Choroid plexus epithelial cell (primary cell): ENCODE results near the gene GPBP1.
"Not testable (repeated sequence)": the region's sequence is repeated elsewhere in the genome, so short reads cannot be mapped to it uniquely, and the experiment has no call there.

Source experiments
- DNase-seq: peaks from one replicate; pipeline ENCODE4 v3.0.0-alpha.2; 2010; ENCODE audit warnings: low read depth
- H3K4me3 ChIP-seq: 2 replicates; pipeline ENCODE4 v1.5.1; 2011; ENCODE audit warnings: low read depth, mild to moderate bottlenecking, control low read depth, low read length, moderate library complexity
- TF ChIP-seq, protein P1 (sequence below): conservative IDR thresholded peaks from 2 replicates; pipeline ENCODE4 v1.5.1; 2011; ENCODE audit warnings: low read depth, mild to moderate bottlenecking, control low read depth, inconsistent platforms, low read length, moderate library complexity

The GPBP1 gene

DNA sequence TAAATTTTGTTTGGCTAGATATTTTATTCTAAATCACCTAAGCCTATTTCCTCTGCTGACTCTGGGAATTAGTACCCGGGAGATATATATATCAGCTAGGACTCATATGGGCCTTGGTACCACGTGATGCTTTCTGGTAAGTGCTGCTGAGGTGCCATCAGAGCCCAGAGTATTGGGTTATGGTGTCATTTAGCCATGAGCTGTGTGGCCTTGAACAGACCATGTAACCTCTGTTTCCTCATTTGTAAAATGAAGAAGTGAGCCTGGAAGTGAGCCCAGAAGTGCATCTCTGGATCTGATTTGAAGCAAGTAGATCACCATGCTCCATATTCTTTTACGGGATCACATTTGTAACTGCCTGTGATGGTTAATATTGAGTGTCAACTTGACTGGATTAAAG is 126.1 kb downstream of the GPBP1 start:
- TF ChIP-seq, protein P1, sequence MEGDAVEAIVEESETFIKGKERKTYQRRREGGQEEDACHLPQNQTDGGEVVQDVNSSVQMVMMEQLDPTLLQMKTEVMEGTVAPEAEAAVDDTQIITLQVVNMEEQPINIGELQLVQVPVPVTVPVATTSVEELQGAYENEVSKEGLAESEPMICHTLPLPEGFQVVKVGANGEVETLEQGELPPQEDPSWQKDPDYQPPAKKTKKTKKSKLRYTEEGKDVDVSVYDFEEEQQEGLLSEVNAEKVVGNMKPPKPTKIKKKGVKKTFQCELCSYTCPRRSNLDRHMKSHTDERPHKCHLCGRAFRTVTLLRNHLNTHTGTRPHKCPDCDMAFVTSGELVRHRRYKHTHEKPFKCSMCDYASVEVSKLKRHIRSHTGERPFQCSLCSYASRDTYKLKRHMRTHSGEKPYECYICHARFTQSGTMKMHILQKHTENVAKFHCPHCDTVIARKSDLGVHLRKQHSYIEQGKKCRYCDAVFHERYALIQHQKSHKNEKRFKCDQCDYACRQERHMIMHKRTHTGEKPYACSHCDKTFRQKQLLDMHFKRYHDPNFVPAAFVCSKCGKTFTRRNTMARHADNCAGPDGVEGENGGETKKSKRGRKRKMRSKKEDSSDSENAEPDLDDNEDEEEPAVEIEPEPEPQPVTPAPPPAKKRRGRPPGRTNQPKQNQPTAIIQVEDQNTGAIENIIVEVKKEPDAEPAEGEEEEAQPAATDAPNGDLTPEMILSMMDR: no peak
- H3K4me3 ChIP-seq: no peak overlapping the region
- DNase-seq: no peak

GRCh38 chr5:57302164-57302563 is 128.3 kb downstream of the GPBP1 start:
- peak; percentile 63 for DNase-seq
- TF ChIP-seq, protein P1: no peak
- no peak overlapping the region for H3K4me3 ChIP-seq

DNA sequence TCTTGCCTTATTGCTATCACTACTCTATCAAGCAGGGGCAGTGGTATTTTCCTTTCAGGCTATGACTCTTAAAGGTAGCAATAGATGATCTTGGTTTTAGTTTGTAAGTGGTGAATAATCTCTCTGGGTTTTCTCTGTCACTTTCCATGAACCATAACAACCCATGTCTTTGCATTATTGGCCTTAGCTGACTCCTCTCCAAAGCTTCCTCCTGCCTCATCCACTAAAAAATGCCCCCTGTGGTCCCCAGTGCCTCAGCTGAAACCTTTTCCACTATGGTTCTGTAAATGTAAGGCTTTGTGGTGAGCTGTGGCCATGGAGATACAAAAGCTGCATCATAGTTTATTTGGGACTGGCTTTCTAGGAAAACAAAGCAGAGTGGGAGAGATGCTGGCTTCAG is 128.8 kb downstream of the GPBP1 start:
- TF ChIP-seq, protein P1: no peak
- peak; percentile 90 for DNase-seq
- no peak overlapping the region for H3K4me3 ChIP-seq

- TF ChIP-seq, protein P1: peak; percentile 34
- no peak overlapping the region for H3K4me3 ChIP-seq
- DNase-seq: no peak
These were observed 130.1 kb downstream of the GPBP1 start for GRCh38 chr5:57303985-57304384.

DNA sequence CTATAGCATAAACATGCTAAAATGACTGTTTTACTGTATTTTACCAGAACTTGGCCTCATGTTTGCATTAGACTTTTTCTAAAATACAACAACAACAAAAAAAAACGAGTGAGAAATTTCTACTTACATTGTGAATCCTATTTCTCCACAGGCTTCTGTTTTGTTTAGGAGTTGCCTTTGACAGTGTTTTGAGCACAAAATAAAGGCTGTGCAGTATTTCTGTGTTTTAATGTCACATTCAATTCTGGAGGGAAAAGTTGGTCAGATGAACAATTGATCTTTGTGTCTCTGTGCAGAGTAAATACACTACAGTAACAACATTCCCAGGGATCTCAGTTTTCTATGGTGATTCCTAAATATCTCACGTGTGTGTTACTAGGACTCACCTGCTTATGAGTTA is 131.1 kb downstream of the GPBP1 start:
- H3K4me3 ChIP-seq: no peak overlapping the region
- TF ChIP-seq, protein P1: no peak
- DNase-seq: no peak

DNA sequence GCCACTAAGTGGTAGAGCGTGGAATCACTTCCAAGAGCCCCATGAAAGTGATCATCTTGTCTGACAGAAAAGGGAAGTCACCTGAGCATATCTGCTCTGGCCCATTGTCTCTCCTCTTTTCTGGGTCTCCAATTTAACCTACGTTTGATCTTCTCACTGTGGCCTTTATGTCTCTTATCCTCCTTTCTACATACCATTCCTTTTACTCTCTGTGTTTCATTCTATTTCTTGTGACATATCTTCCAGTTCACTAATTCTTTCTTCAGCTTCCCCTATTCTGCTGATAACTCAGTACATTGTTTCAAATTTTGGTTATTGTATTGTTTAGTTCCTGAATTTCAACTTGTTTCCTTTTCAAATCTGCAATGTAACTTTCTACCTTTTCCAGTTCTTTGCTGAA is 132.5 kb downstream of the GPBP1 start:
- TF ChIP-seq, protein P1: no peak
- no peak overlapping the region for H3K4me3 ChIP-seq
- DNase-seq: no peak

DNA sequence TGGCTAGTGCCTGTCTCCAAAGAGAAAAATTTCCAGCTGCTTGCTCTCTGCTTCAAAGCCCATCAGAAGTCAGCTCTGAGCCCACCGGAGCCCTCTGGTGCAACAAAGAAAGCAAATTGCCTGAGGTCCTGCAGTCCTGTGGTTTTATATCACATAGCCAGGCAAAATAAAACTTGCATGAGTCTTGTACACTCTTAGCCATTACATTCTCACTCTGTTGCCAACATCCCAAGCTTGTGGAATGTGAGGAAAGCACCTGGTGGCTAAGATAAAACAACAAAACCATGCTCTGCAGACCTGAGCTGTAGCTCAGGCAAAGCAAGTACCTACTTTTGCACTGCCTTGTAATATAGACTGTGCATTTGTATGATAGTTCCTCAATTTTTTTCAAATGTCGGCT is 133.7 kb downstream of the GPBP1 start:
- TF ChIP-seq, protein P1: no peak
- no peak for DNase-seq
- H3K4me3 ChIP-seq: no peak overlapping the region

DNA sequence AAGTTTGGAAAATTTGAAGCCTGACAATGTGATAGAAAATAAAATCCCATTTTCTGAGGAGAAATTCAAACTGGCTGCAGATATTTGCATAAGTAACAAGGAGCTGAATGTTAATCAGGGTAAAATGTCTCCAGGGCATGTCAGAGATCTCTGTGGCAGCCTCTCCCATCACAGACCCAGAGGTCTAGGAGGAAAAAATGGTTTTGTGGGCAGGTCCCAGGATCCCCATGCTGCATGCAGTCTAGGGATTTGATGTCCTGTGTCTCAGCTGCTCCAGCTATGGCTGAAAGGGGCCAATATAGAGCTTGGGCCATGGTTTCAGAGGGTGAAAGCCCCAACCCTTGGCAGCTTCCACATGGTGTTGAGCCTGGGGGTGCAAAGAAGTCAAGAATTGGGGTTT is 135.2 kb downstream of the GPBP1 start:
- not testable (repeated sequence) for H3K4me3 ChIP-seq, DNase-seq
